Neuronal stem cell (in vitro differentiated cells): Measurements from ENCODE around the gene ABI2.

Experiments
- DNase-seq: peaks from one replicate; pipeline ENCODE4 v3.0.0-alpha.2; 2013; ENCODE audit warnings: low spot score
- H2AFZ ChIP-seq: one replicate; pipeline ENCODE4 v1.6.1; 2013; ENCODE audit warnings: mild to moderate bottlenecking, low read length, inconsistent platforms
- H2AK5ac ChIP-seq: 2 replicates; pipeline ENCODE4 v1.6.1; 2013; ENCODE audit warnings: low read depth, mild to moderate bottlenecking, inconsistent platforms, low read length, moderate library complexity, mixed read lengths
- H2BK120ac ChIP-seq: 2 replicates; pipeline ENCODE4 v1.6.1; 2013; ENCODE audit warnings: low read depth, mild to moderate bottlenecking, inconsistent platforms, low read length, moderate library complexity, mixed read lengths
- H2BK12ac ChIP-seq: one replicate; pipeline ENCODE4 v1.6.1; 2013; ENCODE audit warnings: low read length, inconsistent platforms
- H2BK15ac ChIP-seq: 2 replicates; pipeline ENCODE4 v1.6.1; 2013; ENCODE audit warnings: mild to moderate bottlenecking, low read length, inconsistent platforms, mixed read lengths
- H2BK5ac ChIP-seq: one replicate; pipeline ENCODE4 v1.6.1; 2013; ENCODE audit warnings: inconsistent platforms, mild to moderate bottlenecking, low read length, moderate library complexity
- H3K14ac ChIP-seq: one replicate; pipeline ENCODE4 v1.6.1; 2013; ENCODE audit warnings: low read length, inconsistent platforms
- H3K18ac ChIP-seq: 2 replicates; pipeline ENCODE4 v1.6.1; 2013; ENCODE audit warnings: low read length, inconsistent platforms
- H3K23ac ChIP-seq: 2 replicates; pipeline ENCODE4 v1.6.1; 2013; ENCODE audit warnings: low read depth, mild to moderate bottlenecking, mixed read lengths, low read length, inconsistent platforms; ENCODE audit not compliant: poor library complexity
- H3K27ac ChIP-seq: replicated peaks from 3 replicates; pipeline ENCODE4 v1.5.1; 2013; ENCODE audit warnings: low read length, inconsistent platforms
- H3K27me3 ChIP-seq, 3 experiments: 2 replicates each; pipeline ENCODE4 v1.6.1; 2013; ENCODE audit warnings: low read length in 3 of 3, mild to moderate bottlenecking in 2 of 3, inconsistent platforms in 1 of 3, low read depth in 1 of 3, mixed read lengths in 1 of 3, moderate library complexity in 1 of 3; ENCODE audit not compliant: control insufficient read depth in 3 of 3, insufficient read depth in 3 of 3
- H3K36me3 ChIP-seq, 2 donors: replicated peaks in 1 of 2; 2 replicates each; pipeline ENCODE4 v1.6.1; 2013; ENCODE audit warnings: low read length in 2 of 2; ENCODE audit not compliant: control insufficient read depth in 2 of 2, insufficient read depth in 2 of 2
- H3K4ac ChIP-seq: 2 replicates; pipeline ENCODE4 v1.6.1; 2013; ENCODE audit warnings: inconsistent platforms, mild to moderate bottlenecking, low read length, moderate library complexity
- H3K4me1 ChIP-seq, 2 donors: 1 replicate in 1 of 2; 2 replicates in 1 of 2; pipeline ENCODE4 v1.6.1; 2013; ENCODE audit warnings: low read length in 2 of 2, low read depth in 1 of 2; ENCODE audit not compliant: control insufficient read depth in 2 of 2, insufficient read depth in 1 of 2
- H3K4me2 ChIP-seq: one replicate; pipeline ENCODE4 v1.6.1; 2013; ENCODE audit warnings: mild to moderate bottlenecking, low read length, inconsistent platforms; ENCODE audit not compliant: insufficient read depth, poor library complexity, severe bottlenecking
- H3K4me3 ChIP-seq, 2 donors: 2 replicates each; pipeline ENCODE4 v1.5.1; 2013; ENCODE audit warnings: low read length in 2 of 2, mild to moderate bottlenecking in 2 of 2, inconsistent platforms in 1 of 2, moderate library complexity in 1 of 2
- H3K79me1 ChIP-seq: one replicate; pipeline ENCODE4 v1.6.1; 2013; ENCODE audit warnings: low read depth, mild to moderate bottlenecking, inconsistent platforms, low read length, moderate library complexity
- H3K9ac ChIP-seq: one replicate; pipeline ENCODE4 v1.6.1; 2013; ENCODE audit warnings: mild to moderate bottlenecking, low read depth, low read length, inconsistent platforms; ENCODE audit not compliant: poor library complexity
- H3K9me3 ChIP-seq, 2 donors: replicated peaks in 1 of 2; 2 replicates each; pipeline versions ENCODE3 to v1.6.1; 2013; ENCODE audit warnings: low read length in 2 of 2, mild to moderate bottlenecking in 2 of 2, inconsistent platforms in 1 of 2, low read depth in 1 of 2, mixed read lengths in 1 of 2, moderate library complexity in 1 of 2; ENCODE audit not compliant: control insufficient read depth in 2 of 2, insufficient read depth in 1 of 2
- H4K8ac ChIP-seq: one replicate; pipeline ENCODE4 v1.6.1; 2013; ENCODE audit warnings: low read depth, mild to moderate bottlenecking, inconsistent platforms, low read length, moderate library complexity
- H4K91ac ChIP-seq: one replicate; pipeline ENCODE4 v1.6.1; 2013; ENCODE audit warnings: low read length, low read depth, mild to moderate bottlenecking, inconsistent platforms; ENCODE audit not compliant: poor library complexity
- WGBS, 2 donors: extraction: QIAGEN DNeasy Blood & Tissue Kit; methylation state at CpG; one replicate each; pipeline ENCODE4 v1.1.7; 2013; ENCODE audit warnings: missing lambda C conversion rate in 2 of 2, mixed read lengths in 1 of 2; ENCODE audit not compliant: insufficient read length in 2 of 2, insufficient replicate concordance in 1 of 2; ENCODE audit errors: extremely low coverage in 2 of 2; 5-methylcytosine and 5-hydroxymethylcytosine counted together

Gene ABI2

DNA sequence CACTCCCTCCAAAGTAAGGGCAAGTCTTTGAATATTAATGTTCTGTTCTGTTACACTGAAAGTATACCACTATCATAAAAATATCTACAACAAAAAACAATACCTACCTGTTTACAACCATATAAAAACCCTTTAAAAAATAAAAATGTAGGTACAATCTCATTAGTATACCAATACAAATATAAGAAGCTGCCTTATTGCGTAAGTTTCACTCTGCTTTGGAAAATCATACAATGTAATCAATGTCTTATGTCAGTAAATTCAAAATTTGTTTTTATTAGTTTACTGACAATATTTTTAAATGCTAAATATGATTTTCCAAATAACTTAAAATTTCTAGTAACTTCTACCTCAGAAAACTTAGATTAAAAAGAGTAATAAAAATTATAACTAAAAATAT is 134.1 kb downstream of the ABI2 start:
- Histone ChIP-seq H3K27me3 (no peaks in the 10 kb centered on the region), H3K4me3 (no peak overlapping the region), H3K18ac (no peak overlapping the region), H2BK120ac (no peak overlapping the region), H3K27ac (no peak overlapping the region), H3K14ac (no peak overlapping the region), H4K91ac (no peak overlapping the region), H3K4ac (no peak overlapping the region), H3K4me2 (no peak overlapping the region), H3K36me3 (peaks cover 3 to 40% of the 10 kb centered on the region in 2 donors), H2BK5ac (no peak overlapping the region), H3K9ac (no peak overlapping the region), H2BK12ac (no peak overlapping the region), H2AFZ (no peak overlapping the region), H2BK15ac (no peak overlapping the region), H4K8ac (no peak overlapping the region), H3K79me1 (no peaks in the 10 kb centered on the region), H2AK5ac (no peak overlapping the region), H3K4me1 (no peaks in the 10 kb centered on the region), H3K23ac (no peak overlapping the region), H3K9me3 (no peaks in the 10 kb centered on the region)
- no CpG with 5 or more reads among the region's 1 CpG for WGBS, 2 donors
- DNase-seq: no peak

GRCh38 chr2:203463266-203463678 is 135.1 kb downstream of the ABI2 start:
- no peak overlapping the region for H3K14ac ChIP-seq
- no peak overlapping the region for H4K8ac ChIP-seq
- H3K79me1 ChIP-seq: no peaks in the 10 kb centered on the region
- H3K9me3 ChIP-seq: no peaks in the 10 kb centered on the region
- no peak overlapping the region for H3K9ac ChIP-seq
- no peak overlapping the region for H4K91ac ChIP-seq
- H3K27me3 ChIP-seq: no peaks in the 10 kb centered on the region
- H3K4me1 ChIP-seq: no peaks in the 10 kb centered on the region
- no peak overlapping the region for H2AK5ac ChIP-seq
- H3K23ac ChIP-seq: no peak overlapping the region
- no peak overlapping the region for H2BK12ac ChIP-seq
- no peak for DNase-seq
- no peak overlapping the region for H2BK5ac ChIP-seq
- no peak overlapping the region for H2BK120ac ChIP-seq
- H3K4ac ChIP-seq: no peak overlapping the region
- no peak overlapping the region for H2AFZ ChIP-seq
- H2BK15ac ChIP-seq: no peak overlapping the region
- H3K36me3 ChIP-seq: peaks cover 3 to 31% of the 10 kb centered on the region in 2 donors
- H3K4me3 ChIP-seq: no peak overlapping the region
- H3K4me2 ChIP-seq: no peak overlapping the region
- H3K18ac ChIP-seq: no peak overlapping the region
- no peak overlapping the region for H3K27ac ChIP-seq

GRCh38 chr2:203469546-203469945 is 141.4 kb downstream of the ABI2 start:
- H3K9me3 ChIP-seq: no peaks in the 10 kb centered on the region
- H2BK5ac ChIP-seq: no peak overlapping the region
- no peak for DNase-seq
- no peaks in the 10 kb centered on the region for H3K27me3 ChIP-seq
- no peaks in the 10 kb centered on the region for H3K36me3 ChIP-seq
- H4K8ac ChIP-seq: no peak overlapping the region
- H3K14ac ChIP-seq: no peak overlapping the region
- H3K23ac ChIP-seq: no peak overlapping the region
- no peak overlapping the region for H4K91ac ChIP-seq
- H2BK120ac ChIP-seq: no peak overlapping the region
- no peaks in the 10 kb centered on the region for H3K79me1 ChIP-seq
- no peak overlapping the region for H3K4me3 ChIP-seq
- no peak overlapping the region for H3K4ac ChIP-seq
- no peak overlapping the region for H2AFZ ChIP-seq
- no peak overlapping the region for H3K18ac ChIP-seq
- H2BK12ac ChIP-seq: no peak overlapping the region
- H2BK15ac ChIP-seq: no peak overlapping the region
- H3K4me2 ChIP-seq: no peak overlapping the region
- no peak overlapping the region for H2AK5ac ChIP-seq
- H3K4me1 ChIP-seq: no peaks in the 10 kb centered on the region
- no CpG with 5 or more reads among the region's 1 CpG for WGBS, 2 donors
- no peak overlapping the region for H3K9ac ChIP-seq
- H3K27ac ChIP-seq: no peak overlapping the region

DNA sequence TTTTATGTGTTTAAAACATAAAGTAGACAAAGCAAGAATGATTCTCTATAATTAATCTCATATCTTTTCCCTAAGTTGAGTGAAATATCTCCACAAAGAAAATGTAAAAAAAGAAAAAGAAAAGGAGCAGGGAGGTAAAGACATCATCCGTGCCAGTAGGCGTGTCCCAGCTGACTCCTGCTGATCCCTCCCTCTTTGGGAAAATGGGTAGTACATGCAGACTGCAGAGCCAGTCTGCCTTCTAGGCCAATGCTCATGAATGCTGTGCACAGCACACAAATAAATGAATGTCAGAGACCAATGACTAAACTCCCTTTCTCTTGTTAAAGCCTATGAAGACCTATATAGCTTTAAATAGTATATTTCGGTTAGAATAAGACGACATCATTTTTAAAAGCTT is 142.2 kb downstream of the ABI2 start:
- H3K4me2 ChIP-seq: no peak overlapping the region
- H3K79me1 ChIP-seq: no peaks in the 10 kb centered on the region
- H3K36me3 ChIP-seq: peaks cover 0 to under 1% of the 10 kb centered on the region in 2 donors
- H2BK15ac ChIP-seq: no peak overlapping the region
- H3K23ac ChIP-seq: no peak overlapping the region
- H4K8ac ChIP-seq: no peak overlapping the region
- no peak overlapping the region for H2AFZ ChIP-seq
- no peak overlapping the region for H2BK12ac ChIP-seq
- no peak overlapping the region for H3K14ac ChIP-seq
- H3K9me3 ChIP-seq: no peaks in the 10 kb centered on the region
- H3K4me1 ChIP-seq: no peaks in the 10 kb centered on the region
- no peak overlapping the region for H3K9ac ChIP-seq
- WGBS, 2 donors: no CpG with 5 or more reads among the region's 4 CpGs
- H3K4me3 ChIP-seq: no peak overlapping the region
- H2BK5ac ChIP-seq: no peak overlapping the region
- no peaks in the 10 kb centered on the region for H3K27me3 ChIP-seq
- DNase-seq: no peak
- H3K18ac ChIP-seq: no peak overlapping the region
- no peak overlapping the region for H2AK5ac ChIP-seq
- no peak overlapping the region for H3K27ac ChIP-seq
- no peak overlapping the region for H4K91ac ChIP-seq
- no peak overlapping the region for H2BK120ac ChIP-seq
- H3K4ac ChIP-seq: no peak overlapping the region
